GM21723 (cell line): ENCODE measurements around the gene RNF167.
A peak's percentile ranks its signal among the peaks of the same experiment; 100 is the strongest.

Source experiments
- ATAC-seq: cut with Tn5 transposase; IDR thresholded peaks from one replicate; pipeline ENCODE4 v1.9.1; 2021; ENCODE audit warnings: mild to moderate bottlenecking, moderate library complexity; ENCODE audit not compliant: unreplicated experiment

RNF167 gene

GRCh38 chr17:4950075-4950745 lies 10.1 kb downstream of the RNF167 start:
- ATAC-seq, result peak; percentile 12

- ATAC-seq, result no peak
These were observed 10.7 kb downstream of the RNF167 start, which contains the start of gene ENO3 for GRCh38 chr17:4950746-4951204. Gene ENO3 (plus strand): TSS chr17:4951119. CDS start chr17:4951830, 711 bp downstream.

GRCh38 chr17:4951486-4951885 lies 11.4 kb downstream of the RNF167 start:
- ATAC-seq, result no peak

GRCh38 chr17:4953451-4953961 lies 13.4 kb downstream of the RNF167 start:
- ATAC-seq, result no peak

- ATAC-seq, result no peak
These were observed 15.0 kb downstream of the RNF167 start for GRCh38 chr17:4955091-4955490.

GRCh38 chr17:4956493-4957061 lies 16.5 kb downstream of the RNF167 start:
- no peak for ATAC-seq

GRCh38 chr17:4958102-4958501 lies 18.0 kb downstream of the RNF167 start:
- ATAC-seq, result no peak

GRCh38 chr17:4959261-4959965 lies 19.3 kb downstream of the RNF167 start:
- ATAC-seq, result no peak

- ATAC-seq, result no peak
These were observed 20.3 kb downstream of the RNF167 start for GRCh38 chr17:4960279-4960922.

- ATAC-seq, result no peak
These were observed 25.4 kb downstream of the RNF167 start for GRCh38 chr17:4965311-4965986.

GRCh38 chr17:4966844-4967538 lies 26.9 kb downstream of the RNF167 start:
- ATAC-seq, result peak; percentile 78

GRCh38 chr17:4967539-4968485 lies 27.7 kb downstream of the RNF167 start, which contains the start of gene SPAG7:
Gene SPAG7 (minus strand): TSS chr17:4967817. CDS start chr17:4967804, 13 bp downstream.
- ATAC-seq, result peak; percentile 65

- no peak for ATAC-seq
These were observed 28.5 kb downstream of the RNF167 start for GRCh38 chr17:4968486-4969046.

GRCh38 chr17:4969047-4969550 lies 29.0 kb downstream of the RNF167 start:
- no peak for ATAC-seq

GRCh38 chr17:4969551-4970173 lies 29.6 kb downstream of the RNF167 start:
- ATAC-seq, result no peak

- no peak for ATAC-seq
These were observed 30.2 kb downstream of the RNF167 start for GRCh38 chr17:4970273-4970672.

- ATAC-seq, result no peak
These were observed 31.8 kb downstream of the RNF167 start for GRCh38 chr17:4971826-4972225.

GRCh38 chr17:4972322-4972721 lies 32.3 kb downstream of the RNF167 start:
- no peak for ATAC-seq
